Amniotic epithelial cell (primary cell): ENCODE results near the gene GPRC5D.

Experiments
- DNase-seq: peaks from one replicate; pipeline ENCODE4 v3.0.0-alpha.2; 2010; ENCODE audit warnings: low read depth

Gene GPRC5D

GRCh38 chr12:12908252-12908651 is 43.7 kb downstream of the GPRC5D start:
- DNase-seq, result no peak

GRCh38 chr12:12907552-12907951 is 44.4 kb downstream of the GPRC5D start:
- no peak for DNase-seq

GRCh38 chr12:12903642-12904609 is 48.0 kb downstream of the GPRC5D start:
- no peak for DNase-seq

- DNase-seq, result peak; percentile 94
Measured at GRCh38 chr12:12902036-12902435, 49.9 kb downstream of the GPRC5D start.

- peak; percentile 98 for DNase-seq
Measured at GRCh38 chr12:12901158-12901791, 50.7 kb downstream of the GPRC5D start.

GRCh38 chr12:12900786-12901157 is 51.2 kb downstream of the GPRC5D start:
- no peak for DNase-seq

- DNase-seq, result peak; percentile 97
Measured at GRCh38 chr12:12899530-12900380, 52.2 kb downstream of the GPRC5D start.

GRCh38 chr12:12898911-12899511 is 53.0 kb downstream of the GPRC5D start:
- DNase-seq, result no peak

- DNase-seq, result no peak
Measured at GRCh38 chr12:12898136-12898717, 53.7 kb downstream of the GPRC5D start.

- no peak for DNase-seq
Measured at GRCh38 chr12:12897302-12897701, 54.7 kb downstream of the GPRC5D start.

GRCh38 chr12:12896260-12896659 is 55.7 kb downstream of the GPRC5D start:
- peak; percentile 94 for DNase-seq

- no peak for DNase-seq
Measured at GRCh38 chr12:12893438-12893837, 58.5 kb downstream of the GPRC5D start.

- DNase-seq, result no peak
Measured at GRCh38 chr12:12892681-12893141, 59.3 kb downstream of the GPRC5D start.

- no peak for DNase-seq
Measured at GRCh38 chr12:12891881-12892355, 60.1 kb downstream of the GPRC5D start.

- DNase-seq, result peak; percentile 85
Measured at GRCh38 chr12:12891080-12891880, 60.7 kb downstream of the GPRC5D start, which contains the start of gene GPRC5A. Gene GPRC5A (plus strand): TSS chr12:12891562. CDS start chr12:12908250, 16,688 bp downstream.
